ENCODE data around the gene SHOX.

Gene SHOX

DNA sequence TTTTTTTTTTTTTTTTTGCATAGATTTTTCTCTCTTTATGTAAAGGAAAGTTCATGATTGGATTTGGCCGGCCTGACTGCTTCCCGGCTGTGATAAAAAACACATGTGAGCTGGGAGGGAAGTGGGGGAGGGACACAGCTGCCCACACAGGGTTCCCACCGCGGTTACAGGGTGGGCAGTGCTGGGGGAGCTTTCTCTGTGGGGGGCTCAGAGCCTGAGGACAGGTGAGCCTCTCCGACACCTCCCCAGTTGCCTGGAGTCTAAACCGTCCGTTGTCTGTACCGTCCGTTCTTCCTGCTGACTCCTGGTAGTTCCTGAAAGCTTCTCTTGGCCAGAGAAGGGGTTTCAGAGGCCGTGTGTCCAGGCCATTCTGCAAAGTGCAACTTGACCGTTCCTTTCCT, 21.8 kb downstream of the SHOX start:
- H3K4me1 ChIP-seq (ENCODE audit: insufficient read depth, low read length) = no peaks in the 10 kb centered on the region
- no peak overlapping the region for H3K9ac ChIP-seq (ENCODE audit: low read length)
- no peak overlapping the region for H3K4me3 ChIP-seq (ENCODE audit: low read depth in 1 of 2, low read length in 2 of 2)
- no peaks in the 10 kb centered on the region for H3K36me3 ChIP-seq (ENCODE audit: insufficient read depth, low read length)
- no peaks in the 10 kb centered on the region for H3K9me3 ChIP-seq (ENCODE audit: low read length)
- H3K27me3 ChIP-seq (ENCODE audit: control insufficient read depth in 1 of 2, insufficient read depth in 2 of 2, low read length in 2 of 2) = no peaks in the 10 kb centered on the region
- no peak overlapping the region for H3K27ac ChIP-seq (ENCODE audit: low read depth, low read length)

DNA sequence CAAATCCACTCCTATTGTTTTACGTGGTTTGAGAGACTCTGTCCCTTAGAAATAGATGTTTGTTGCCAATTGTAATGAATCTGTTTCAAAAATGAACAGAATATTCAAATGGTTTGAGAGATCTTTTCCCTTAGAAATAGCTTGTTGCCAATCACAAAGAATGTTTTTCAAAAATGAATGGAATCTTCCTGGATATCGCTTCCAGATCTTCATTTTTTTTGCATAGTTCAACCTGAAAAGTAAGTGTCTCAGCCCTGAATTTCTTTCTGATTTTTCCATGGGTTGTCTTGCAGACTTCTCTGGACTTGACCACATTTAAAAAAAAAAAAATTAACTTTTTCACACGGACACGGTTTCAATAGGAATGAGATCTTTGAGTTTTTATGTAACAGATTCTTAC, 22.7 kb downstream of the SHOX start:
- Histone ChIP-seq H3K9ac (ENCODE audit: low read length) (no peak overlapping the region), H3K27me3 (ENCODE audit: control insufficient read depth in 1 of 2, insufficient read depth in 2 of 2, low read length in 2 of 2) (no peaks in the 10 kb centered on the region), H3K27ac (ENCODE audit: low read depth, low read length) (no peak overlapping the region), H3K36me3 (ENCODE audit: insufficient read depth, low read length) (no peaks in the 10 kb centered on the region), H3K4me3 (ENCODE audit: low read depth in 1 of 2, low read length in 2 of 2) (no peak overlapping the region), H3K4me1 (ENCODE audit: insufficient read depth, low read length) (no peaks in the 10 kb centered on the region), H3K9me3 (ENCODE audit: low read length) (no peaks in the 10 kb centered on the region)

DNA sequence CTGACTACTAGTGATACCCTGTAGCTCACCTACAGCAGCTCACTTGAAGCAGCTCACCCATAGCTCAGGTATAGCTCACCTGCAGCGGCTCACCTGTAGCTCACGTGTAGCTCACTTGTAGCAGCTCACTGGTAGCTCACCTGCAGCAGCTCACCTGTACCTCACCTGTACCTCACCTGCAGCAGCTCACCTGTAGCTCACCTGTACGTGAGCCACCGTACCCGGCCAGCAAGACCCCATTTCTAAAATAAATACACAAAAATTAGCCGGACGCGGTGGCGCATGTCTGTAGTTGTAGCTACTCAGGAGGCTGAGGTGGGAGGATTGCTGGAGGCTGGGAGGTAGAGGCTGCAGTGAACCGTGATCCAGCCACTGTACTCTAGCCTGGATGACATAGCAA, 30.6 kb downstream of the SHOX start:
- H3K9me3 ChIP-seq (ENCODE audit: low read length) = no peaks in the 10 kb centered on the region
- H3K36me3 ChIP-seq (ENCODE audit: insufficient read depth, low read length) = no peaks in the 10 kb centered on the region
- no peak overlapping the region for H3K9ac ChIP-seq (ENCODE audit: low read length)

DNA sequence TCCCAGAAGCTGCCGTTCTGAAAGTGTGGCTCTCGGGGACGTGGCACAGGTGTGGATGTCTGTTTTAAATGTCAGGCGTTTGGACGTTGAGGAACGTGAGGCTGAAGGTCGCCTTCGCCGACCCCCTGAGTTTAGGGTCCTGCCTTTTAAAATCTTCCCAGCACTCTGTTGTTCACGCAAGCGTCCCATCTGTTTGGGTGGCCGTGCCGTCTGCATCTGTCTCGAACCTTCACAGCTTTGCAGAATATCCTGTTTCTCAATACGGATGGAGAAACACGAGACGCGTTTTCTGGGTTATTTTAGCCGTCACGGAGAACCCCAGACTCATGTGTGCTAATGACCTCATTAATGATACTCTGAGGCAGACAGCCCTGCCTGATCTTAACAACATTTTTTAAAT, 31.5 kb downstream of the SHOX start:
- Histone ChIP-seq H3K36me3 (ENCODE audit: insufficient read depth, low read length) (no peaks in the 10 kb centered on the region), H3K27ac (ENCODE audit: low read depth, low read length) (no peak overlapping the region), H3K27me3 (ENCODE audit: control insufficient read depth in 1 of 2, insufficient read depth in 2 of 2, low read length in 2 of 2) (no peaks in the 10 kb centered on the region), H3K9me3 (ENCODE audit: low read length) (peaks cover 7% of the 10 kb centered on the region), H3K4me1 (ENCODE audit: insufficient read depth, low read length) (no peaks in the 10 kb centered on the region), H3K4me3 (ENCODE audit: low read depth in 1 of 2, low read length in 2 of 2) (no peak overlapping the region), H3K9ac (ENCODE audit: low read length) (no peak overlapping the region)

More for the DNA sequence above, 30.6 kb downstream of the SHOX start:
- no peak overlapping the region for H3K27ac ChIP-seq (ENCODE audit: low read depth, low read length)
- no peaks in the 10 kb centered on the region for H3K4me1 ChIP-seq (ENCODE audit: insufficient read depth, low read length)
- no peaks in the 10 kb centered on the region for H3K27me3 ChIP-seq (ENCODE audit: control insufficient read depth in 1 of 2, insufficient read depth in 2 of 2, low read length in 2 of 2)
- no peak overlapping the region for H3K4me3 ChIP-seq (ENCODE audit: low read depth in 1 of 2, low read length in 2 of 2)

DNA sequence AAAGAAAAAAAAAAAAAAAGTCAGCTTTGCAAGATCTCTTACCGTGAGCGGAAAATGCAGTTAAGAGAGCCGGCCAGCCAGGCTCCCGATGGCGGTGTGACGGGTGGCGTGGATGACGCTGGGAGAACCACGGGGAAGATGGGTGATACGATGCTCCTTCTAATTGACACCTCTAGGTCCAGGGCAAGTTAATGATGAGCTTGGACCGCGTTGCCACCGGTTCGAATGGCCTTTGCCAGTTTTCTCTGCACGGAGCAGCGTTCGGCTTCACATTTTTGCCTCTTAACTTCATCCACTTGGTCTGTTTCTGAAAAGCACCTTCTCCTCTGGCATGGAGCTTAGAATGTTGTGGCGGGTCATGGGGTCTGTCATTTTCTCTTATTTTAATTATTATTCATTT, 33.2 kb downstream of the SHOX start:
- Histone ChIP-seq H3K36me3 (ENCODE audit: insufficient read depth, low read length) (no peaks in the 10 kb centered on the region), H3K9me3 (ENCODE audit: low read length) (peaks cover 7% of the 10 kb centered on the region), H3K4me3 (ENCODE audit: low read depth in 1 of 2, low read length in 2 of 2) (no peak overlapping the region), H3K27me3 (ENCODE audit: control insufficient read depth in 1 of 2, insufficient read depth in 2 of 2, low read length in 2 of 2) (no peaks in the 10 kb centered on the region), H3K9ac (ENCODE audit: low read length) (no peak overlapping the region), H3K27ac (ENCODE audit: low read depth, low read length) (no peak overlapping the region), H3K4me1 (ENCODE audit: insufficient read depth, low read length) (no peaks in the 10 kb centered on the region)

DNA sequence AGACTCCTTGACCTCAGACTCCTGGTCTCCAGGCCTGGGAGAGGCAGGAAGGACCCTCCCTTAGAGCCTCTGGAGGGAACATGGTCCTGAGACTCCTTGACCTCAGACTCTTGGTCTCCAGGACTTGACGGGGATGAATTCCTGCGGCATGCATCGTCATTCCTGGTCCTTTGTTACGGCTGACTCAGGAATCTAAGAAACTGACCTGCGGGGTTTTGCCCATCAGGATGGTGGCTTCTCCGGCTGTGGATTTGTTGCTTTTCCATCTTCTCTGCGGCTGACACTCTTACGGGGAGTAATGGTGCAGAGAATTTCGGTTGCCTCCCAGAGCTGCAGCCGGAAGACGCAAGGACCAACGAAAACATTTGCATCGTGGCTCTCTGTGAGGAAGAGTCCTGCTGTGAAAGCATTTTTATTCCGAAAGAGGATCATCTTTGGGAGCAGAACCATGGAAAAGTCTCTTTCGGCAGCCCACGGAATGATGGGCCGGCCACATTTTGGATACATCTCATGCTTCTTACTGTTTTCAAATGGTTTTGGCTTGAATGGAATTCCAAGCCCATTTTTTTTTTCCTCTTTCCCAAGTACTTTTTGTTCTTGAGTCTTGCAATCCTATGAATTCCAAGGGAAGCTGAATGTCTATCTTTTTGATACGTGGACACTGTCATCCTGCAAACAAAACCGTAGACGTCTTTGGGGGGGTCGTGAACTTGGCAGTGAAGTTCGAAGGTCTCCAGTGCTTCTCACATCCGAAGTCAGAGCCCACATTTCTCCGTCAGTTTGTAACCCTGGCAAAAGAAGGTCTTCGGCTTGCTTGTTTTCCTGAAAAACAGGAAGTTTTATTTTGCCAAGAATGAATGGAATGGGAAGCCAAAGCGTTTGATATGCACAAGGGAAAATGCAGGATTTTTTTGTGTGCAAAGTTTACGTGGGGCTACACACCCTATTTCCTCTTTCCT, 36.5 kb downstream of the SHOX start:
- Histone ChIP-seq H3K9me3 (ENCODE audit: low read length) (peaks cover 7% of the 10 kb centered on the region), H3K4me1 (ENCODE audit: insufficient read depth, low read length) (no peaks in the 10 kb centered on the region), H3K27ac (ENCODE audit: low read depth, low read length) (no peak overlapping the region), H3K4me3 (ENCODE audit: low read depth in 1 of 2, low read length in 2 of 2) (no peak overlapping the region), H3K27me3 (ENCODE audit: control insufficient read depth in 1 of 2, insufficient read depth in 2 of 2, low read length in 2 of 2) (no peaks in the 10 kb centered on the region), H3K9ac (ENCODE audit: low read length) (no peak overlapping the region), H3K36me3 (ENCODE audit: insufficient read depth, low read length) (no peaks in the 10 kb centered on the region)

DNA sequence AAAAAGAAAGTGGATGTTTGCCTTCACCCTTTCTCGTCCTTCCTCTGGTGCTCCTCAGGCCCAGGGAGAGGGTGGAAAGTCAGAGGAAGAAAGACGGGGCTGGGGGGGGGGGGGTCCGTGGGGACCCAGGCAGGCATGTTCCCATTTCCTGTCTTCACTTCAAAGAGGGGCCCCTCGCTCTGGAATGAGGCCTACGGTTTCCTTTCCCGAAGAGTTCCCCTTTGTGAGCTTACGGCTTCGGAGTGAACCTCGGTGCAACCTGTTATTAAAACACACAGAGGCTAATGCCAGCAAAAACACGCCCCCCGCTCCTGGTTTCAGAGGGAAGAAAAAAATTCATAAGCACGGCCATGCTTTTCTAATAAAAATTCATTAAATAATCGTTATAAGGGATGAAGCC, 40.1 kb downstream of the SHOX start:
- H3K27ac ChIP-seq (ENCODE audit: low read depth, low read length) = no peak overlapping the region
- no peak overlapping the region for H3K9ac ChIP-seq (ENCODE audit: low read length)
- H3K36me3 ChIP-seq (ENCODE audit: insufficient read depth, low read length) = no peaks in the 10 kb centered on the region
- H3K9me3 ChIP-seq (ENCODE audit: low read length) = peaks cover 7% of the 10 kb centered on the region
- H3K4me1 ChIP-seq (ENCODE audit: insufficient read depth, low read length) = no peaks in the 10 kb centered on the region
- no peak overlapping the region for H3K4me3 ChIP-seq (ENCODE audit: low read depth in 1 of 2, low read length in 2 of 2)
- H3K27me3 ChIP-seq (ENCODE audit: control insufficient read depth in 1 of 2, insufficient read depth in 2 of 2, low read length in 2 of 2) = peaks cover 0 to 4% of the 10 kb centered on the region in 2 donors

DNA sequence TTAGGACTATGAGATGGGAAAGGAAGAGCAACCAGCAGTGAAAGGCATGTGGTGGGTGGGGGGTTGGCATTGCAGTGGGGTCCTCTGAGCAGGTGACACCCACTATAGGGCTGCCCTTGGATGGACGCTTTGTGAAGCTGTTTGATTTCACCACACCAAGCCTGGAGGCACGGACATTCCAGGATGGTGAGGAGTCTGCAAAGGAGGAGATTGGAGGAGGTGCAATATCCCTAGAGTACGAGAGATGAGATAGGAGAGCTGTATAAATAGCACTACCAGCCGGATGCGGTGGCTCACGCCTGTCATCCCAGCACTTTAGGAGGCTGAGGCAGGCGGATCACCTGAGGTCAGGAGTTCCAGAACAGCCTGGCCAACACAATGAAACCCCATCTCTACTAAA, 42.3 kb downstream of the SHOX start:
- H3K27ac ChIP-seq (ENCODE audit: low read depth, low read length) = no peak overlapping the region
- H3K9ac ChIP-seq (ENCODE audit: low read length) = no peak overlapping the region
- no peaks in the 10 kb centered on the region for H3K36me3 ChIP-seq (ENCODE audit: insufficient read depth, low read length)
- H3K4me3 ChIP-seq (ENCODE audit: low read depth in 1 of 2, low read length in 2 of 2) = no peak overlapping the region
- no peaks in the 10 kb centered on the region for H3K9me3 ChIP-seq (ENCODE audit: low read length)
- H3K4me1 ChIP-seq (ENCODE audit: insufficient read depth, low read length) = no peaks in the 10 kb centered on the region
- peaks cover 0 to 4% of the 10 kb centered on the region in 2 donors for H3K27me3 ChIP-seq (ENCODE audit: control insufficient read depth in 1 of 2, insufficient read depth in 2 of 2, low read length in 2 of 2)

DNA sequence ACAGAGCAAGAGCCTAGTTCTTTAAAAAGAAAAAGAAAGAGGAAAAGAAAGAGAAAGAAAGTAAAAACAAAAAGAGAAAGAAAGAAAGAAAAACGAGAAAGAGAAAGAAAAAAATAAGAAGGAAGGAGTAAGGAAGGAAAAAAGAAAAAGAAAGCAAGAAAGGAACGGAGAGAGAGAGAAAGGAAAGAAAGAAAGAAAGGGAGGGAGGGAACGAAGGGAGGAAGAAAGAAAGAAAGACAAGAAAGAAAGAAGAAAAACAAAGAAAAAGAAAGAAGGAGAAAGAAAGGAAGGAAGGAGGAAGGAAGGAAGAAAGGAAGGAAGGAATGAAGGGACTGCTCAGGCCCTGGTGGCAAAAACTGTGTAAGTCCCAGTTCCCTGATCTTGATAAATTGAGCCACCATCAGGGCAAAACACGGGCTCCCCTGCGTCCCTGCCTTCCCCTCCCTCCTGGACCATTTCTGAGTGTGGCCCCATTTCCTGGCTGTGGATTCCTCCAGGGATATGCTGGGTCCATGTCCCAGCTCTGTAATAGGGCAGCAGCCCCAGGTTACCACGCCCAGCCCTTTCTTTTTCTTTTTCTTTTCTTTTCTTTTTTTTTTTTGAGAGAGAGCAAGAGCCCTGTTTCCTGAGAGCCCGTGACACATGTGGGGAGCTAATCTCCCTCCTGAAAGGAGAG, 44.8 kb downstream of the SHOX start:
- no peaks in the 10 kb centered on the region for H3K4me1 ChIP-seq (ENCODE audit: insufficient read depth, low read length)

DNA sequence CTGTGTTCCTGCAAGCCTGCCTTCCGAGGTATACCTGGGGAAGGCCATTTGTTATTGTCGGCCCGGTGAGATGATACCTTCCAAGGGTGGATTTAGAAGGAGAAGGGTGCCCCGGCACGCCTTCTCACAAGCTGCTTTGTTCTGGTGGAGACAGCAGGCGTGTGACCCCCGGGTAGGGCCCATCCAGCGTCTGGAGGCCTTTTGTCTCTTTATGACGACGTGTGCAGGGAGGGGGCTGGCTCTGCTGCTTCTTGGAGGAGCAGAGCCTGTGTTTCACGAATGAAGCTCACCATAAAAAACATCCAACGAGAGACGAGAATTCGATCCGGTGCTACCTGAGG, 45.3 kb downstream of the SHOX start:
- H3K27ac ChIP-seq (ENCODE audit: low read depth, low read length) = no peak overlapping the region
- no peaks in the 10 kb centered on the region for H3K4me1 ChIP-seq (ENCODE audit: insufficient read depth, low read length)
- H3K27me3 ChIP-seq (ENCODE audit: control insufficient read depth in 1 of 2, insufficient read depth in 2 of 2, low read length in 2 of 2) = peaks cover 0 to 4% of the 10 kb centered on the region in 2 donors
- H3K9ac ChIP-seq (ENCODE audit: low read length) = no peak overlapping the region
- no peaks in the 10 kb centered on the region for H3K9me3 ChIP-seq (ENCODE audit: low read length)
- H3K36me3 ChIP-seq (ENCODE audit: insufficient read depth, low read length) = no peaks in the 10 kb centered on the region
- H3K4me3 ChIP-seq (ENCODE audit: low read depth in 1 of 2, low read length in 2 of 2) = no peak overlapping the region

More for the DNA sequence above, 44.8 kb downstream of the SHOX start:
- Histone ChIP-seq H3K27ac (ENCODE audit: low read depth, low read length) (no peak overlapping the region), H3K36me3 (ENCODE audit: insufficient read depth, low read length) (no peaks in the 10 kb centered on the region), H3K4me3 (ENCODE audit: low read depth in 1 of 2, low read length in 2 of 2) (no peak overlapping the region), H3K9ac (ENCODE audit: low read length) (no peak overlapping the region), H3K27me3 (ENCODE audit: control insufficient read depth in 1 of 2, insufficient read depth in 2 of 2, low read length in 2 of 2) (peaks cover 0 to 4% of the 10 kb centered on the region in 2 donors), H3K9me3 (ENCODE audit: low read length) (no peaks in the 10 kb centered on the region)

DNA sequence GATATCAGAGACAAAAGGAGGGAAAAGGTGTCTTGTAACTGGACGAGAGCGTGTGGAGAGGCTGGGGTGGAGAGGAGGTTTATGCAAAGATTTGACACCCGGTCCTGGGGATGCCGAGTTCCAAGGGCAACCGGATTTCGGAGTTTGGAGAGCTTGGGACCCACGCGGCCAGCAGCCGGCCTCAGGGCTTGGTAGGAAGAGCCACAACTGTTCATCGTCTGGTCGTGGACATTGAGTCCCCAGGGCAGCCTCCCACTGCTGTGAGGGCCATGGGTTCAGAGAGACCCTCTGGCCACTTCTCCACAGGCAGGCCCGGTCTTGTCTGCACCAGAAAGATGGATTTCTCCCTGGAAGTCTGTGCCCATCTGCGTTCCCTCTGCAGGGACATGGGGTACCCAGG, 46.8 kb downstream of the SHOX start:
- H3K4me1 ChIP-seq (ENCODE audit: insufficient read depth, low read length) = no peaks in the 10 kb centered on the region
- H3K27ac ChIP-seq (ENCODE audit: low read depth, low read length) = no peak overlapping the region
- H3K36me3 ChIP-seq (ENCODE audit: insufficient read depth, low read length) = no peaks in the 10 kb centered on the region
- H3K27me3 ChIP-seq (ENCODE audit: control insufficient read depth in 1 of 2, insufficient read depth in 2 of 2, low read length in 2 of 2) = peaks cover 0 to under 1% of the 10 kb centered on the region in 2 donors
- no peaks in the 10 kb centered on the region for H3K9me3 ChIP-seq (ENCODE audit: low read length)
- no peak overlapping the region for H3K4me3 ChIP-seq (ENCODE audit: low read depth in 1 of 2, low read length in 2 of 2)
- H3K9ac ChIP-seq (ENCODE audit: low read length) = no peak overlapping the region
